ENCODE data around the gene TRPV3.

DNA sequence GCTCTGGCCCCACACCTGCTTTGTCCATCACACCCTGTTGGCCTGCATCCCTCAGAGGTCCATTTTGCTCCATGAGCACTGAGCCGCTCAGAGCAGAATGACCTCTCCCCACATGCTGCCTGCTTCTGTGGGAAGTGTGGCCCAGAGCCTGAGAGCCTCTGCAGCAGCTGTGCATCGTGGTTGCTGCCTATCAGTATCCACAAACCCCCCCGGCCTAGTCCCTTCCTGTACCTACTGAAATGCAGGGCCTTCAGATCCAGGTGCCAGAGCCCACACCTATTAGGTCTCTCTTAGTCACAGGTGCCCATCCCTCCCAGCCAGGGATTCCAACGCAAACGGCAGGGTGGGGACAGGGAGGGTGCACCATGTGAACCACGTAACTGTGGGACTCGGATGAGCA, 16.6 kb upstream of the TRPV3 start:
- TF ChIP-seq, protein P1, sequence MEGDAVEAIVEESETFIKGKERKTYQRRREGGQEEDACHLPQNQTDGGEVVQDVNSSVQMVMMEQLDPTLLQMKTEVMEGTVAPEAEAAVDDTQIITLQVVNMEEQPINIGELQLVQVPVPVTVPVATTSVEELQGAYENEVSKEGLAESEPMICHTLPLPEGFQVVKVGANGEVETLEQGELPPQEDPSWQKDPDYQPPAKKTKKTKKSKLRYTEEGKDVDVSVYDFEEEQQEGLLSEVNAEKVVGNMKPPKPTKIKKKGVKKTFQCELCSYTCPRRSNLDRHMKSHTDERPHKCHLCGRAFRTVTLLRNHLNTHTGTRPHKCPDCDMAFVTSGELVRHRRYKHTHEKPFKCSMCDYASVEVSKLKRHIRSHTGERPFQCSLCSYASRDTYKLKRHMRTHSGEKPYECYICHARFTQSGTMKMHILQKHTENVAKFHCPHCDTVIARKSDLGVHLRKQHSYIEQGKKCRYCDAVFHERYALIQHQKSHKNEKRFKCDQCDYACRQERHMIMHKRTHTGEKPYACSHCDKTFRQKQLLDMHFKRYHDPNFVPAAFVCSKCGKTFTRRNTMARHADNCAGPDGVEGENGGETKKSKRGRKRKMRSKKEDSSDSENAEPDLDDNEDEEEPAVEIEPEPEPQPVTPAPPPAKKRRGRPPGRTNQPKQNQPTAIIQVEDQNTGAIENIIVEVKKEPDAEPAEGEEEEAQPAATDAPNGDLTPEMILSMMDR (IDR thresholded peaks at IDR 0.05 in 2 of 3, conservative IDR thresholded peaks at IDR 0.05 in 1 of 3; ENCODE audit: borderline replicate concordance in 1 of 3, insufficient read depth in 1 of 3, low read depth in 2 of 3, low read length in 2 of 3) = no peak
- TF ChIP-seq YY1 (IDR thresholded peaks at IDR 0.05; ENCODE audit: extremely low read depth, insufficient replicate concordance, low read depth, low read length) (no peak), POLR2A (IDR thresholded peaks at IDR 0.05; ENCODE audit: borderline replicate concordance, extremely low read depth, insufficient read depth, insufficient read length) (no peak), POLR2AphosphoS5 (IDR thresholded peaks at IDR 0.05; ENCODE audit: low read depth, low read length) (no peak), ZFX (IDR thresholded peaks at IDR 0.05) (no peak), TCF7L2 (IDR thresholded peaks at IDR 0.05; ENCODE audit: borderline replicate concordance, extremely low read depth, insufficient read depth, insufficient read length) (no peak), CBX3 (IDR thresholded peaks at IDR 0.05; ENCODE audit: low read depth) (no peak), EZH2 (IDR thresholded peaks at IDR 0.05) (no peak)
- TF ChIP-seq, protein P2, sequence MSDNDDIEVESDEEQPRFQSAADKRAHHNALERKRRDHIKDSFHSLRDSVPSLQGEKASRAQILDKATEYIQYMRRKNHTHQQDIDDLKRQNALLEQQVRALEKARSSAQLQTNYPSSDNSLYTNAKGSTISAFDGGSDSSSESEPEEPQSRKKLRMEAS (IDR thresholded peaks at IDR 0.05) = no peak

Data from HCT116 (cell line).